NCI-H524 (cell line): Measurements from ENCODE around the gene IZUMO1.
"Not testable (repeated sequence)": the region's sequence is repeated elsewhere in the genome, so short reads cannot be mapped to it uniquely, and the experiment has no call there.

ENCODE experiments used
- DNase-seq, 2 experiments: peaks; one replicate each; lab custom pipeline; 2025; lab: John Stamatoyannopoulos, UW

The IZUMO1 gene

DNA sequence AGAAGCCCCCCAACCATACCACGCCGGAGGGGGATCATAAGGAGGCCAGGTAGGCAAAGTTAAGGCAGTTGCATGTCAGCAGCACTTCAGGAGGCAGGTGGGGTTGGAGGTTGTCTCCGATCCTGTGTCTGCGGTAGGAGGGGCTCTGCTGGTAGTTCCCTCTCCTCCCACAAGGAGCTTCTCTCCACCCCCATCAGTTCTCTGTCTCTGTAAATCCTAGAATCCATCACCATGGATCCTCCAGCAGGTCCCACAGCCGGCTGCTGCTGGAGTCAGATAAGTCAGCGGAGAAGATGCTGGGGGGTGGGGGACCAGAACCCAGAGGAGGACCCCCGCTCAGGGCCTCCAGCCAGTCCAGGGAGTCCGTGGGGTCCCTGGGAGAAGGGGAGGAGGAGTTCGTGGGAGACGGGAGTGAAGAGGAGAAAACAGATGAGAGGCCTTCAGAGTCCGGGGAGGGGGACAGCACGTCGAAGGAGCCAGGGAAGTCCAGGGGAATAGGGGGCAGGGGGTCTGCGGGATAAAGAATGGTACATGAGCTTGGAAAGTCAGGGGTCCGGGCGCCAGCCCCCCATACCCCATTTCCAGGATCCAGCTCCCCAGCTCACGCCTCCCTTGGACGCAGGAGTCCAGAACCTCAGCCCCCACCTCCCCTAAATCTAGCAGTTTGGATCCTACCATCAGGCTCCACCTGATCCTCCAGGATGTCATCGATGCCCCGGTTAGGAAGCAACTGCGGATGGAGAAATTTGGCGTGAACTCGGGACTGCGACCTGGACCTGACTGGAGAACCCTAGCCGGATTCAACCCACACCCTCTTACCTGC, 33.5 kb downstream of the IZUMO1 start:
- DNase-seq, result no peak

DNA sequence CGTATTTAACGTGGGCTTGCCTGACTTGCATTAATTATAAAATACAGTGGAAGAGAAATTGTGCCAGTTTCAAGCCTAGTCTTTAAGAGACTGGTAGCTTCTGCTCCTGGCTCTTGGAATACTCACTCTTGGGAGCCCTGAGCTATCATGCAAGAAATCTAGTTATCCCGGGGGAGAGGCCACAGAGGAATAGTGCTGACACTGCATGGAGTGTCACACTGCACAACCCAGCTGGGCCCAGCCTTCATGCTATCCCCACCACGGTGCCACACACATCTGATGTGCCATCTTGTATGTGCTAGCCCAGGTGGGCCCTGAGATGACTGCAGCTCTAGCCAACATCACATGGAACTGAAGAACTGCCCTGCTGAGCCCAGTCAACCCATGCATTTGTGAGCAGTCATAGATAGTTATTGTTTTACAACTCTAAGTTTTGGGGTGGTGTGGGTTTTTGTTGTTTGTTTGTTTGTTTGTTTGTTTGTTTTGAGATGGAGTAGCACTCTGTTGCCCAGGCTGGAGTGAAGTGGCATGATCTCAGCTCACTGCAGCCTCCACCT, 35.5 kb downstream of the IZUMO1 start:
- DNase-seq, result no peak

DNA sequence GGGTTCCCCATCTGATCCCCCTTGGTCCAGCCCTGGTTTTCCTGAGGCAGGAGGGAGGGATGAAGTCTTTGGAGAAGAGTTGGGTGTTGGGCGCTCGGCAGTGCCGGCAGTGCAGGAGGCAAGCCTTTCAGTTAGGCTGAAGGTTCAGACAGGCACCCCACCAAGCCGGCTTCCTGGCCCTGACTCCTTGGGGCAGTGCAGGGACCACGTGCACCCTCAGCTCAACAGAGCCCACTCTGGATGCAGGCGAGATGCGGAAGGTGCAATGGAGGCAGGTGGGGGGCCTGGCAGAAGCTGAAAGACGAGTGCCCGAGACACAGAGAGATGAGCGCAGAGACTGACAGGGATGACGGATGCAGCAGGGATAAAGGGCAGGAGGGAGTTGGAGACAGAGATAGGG, 38.2 kb downstream of the IZUMO1 start:
- DNase-seq, result no peak

DNA sequence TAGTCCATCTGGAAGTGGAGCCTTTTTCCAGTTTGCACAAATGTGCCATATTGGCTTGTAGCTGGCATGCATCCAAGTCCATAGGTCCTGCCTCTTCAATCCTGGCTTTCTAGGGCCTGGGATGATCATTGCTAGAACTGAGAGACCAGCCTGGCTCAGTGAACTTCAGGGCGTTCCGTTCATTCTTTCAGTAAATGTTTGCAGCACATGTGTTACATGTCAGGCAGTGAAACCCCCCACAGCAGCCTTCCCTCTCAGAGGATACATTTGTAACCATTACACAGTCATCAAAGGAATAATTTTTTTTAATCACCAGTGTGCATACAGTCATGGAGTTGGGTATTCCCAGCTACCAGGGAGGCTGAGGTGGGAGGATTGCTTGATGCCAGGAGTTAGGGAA, 41.3 kb downstream of the IZUMO1 start:
- peak in 1 of 2 experiments; percentile 65 for DNase-seq

DNA sequence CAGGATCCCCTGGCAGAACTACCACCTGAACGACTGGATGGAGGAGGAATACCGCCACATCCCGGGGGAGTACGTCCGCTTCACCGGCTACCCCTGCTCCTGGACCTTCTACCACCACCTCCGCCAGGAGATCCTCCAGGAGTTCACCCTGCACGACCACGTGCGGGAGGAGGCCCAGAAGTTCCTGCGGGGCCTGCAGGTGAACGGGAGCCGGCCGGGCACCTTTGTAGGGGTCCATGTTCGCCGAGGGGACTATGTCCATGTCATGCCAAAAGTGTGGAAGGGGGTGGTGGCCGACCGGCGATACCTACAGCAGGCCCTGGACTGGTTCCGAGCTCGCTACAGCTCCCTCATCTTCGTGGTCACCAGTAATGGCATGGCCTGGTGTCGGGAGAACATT, 43.4 kb downstream of the IZUMO1 start:
- no peak for DNase-seq

DNA sequence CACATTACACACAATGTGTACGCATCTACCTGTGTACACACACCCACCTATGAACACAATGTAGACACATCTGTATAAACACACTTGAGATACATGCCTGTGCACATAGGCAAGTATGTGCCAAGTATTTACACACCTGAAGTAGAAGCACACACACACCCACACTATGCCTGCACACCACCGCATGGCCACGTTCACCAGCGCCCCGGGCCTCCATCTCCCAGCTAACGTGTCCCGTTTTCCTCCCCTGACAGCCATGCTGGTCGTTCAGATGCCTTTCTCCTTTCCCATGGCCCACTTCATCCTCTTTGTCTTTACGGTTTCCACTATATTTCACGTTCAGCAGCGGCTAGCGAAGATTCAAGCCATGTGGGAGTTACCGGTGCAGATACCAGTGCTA, 44.0 kb downstream of the IZUMO1 start:
- no peak for DNase-seq

DNA sequence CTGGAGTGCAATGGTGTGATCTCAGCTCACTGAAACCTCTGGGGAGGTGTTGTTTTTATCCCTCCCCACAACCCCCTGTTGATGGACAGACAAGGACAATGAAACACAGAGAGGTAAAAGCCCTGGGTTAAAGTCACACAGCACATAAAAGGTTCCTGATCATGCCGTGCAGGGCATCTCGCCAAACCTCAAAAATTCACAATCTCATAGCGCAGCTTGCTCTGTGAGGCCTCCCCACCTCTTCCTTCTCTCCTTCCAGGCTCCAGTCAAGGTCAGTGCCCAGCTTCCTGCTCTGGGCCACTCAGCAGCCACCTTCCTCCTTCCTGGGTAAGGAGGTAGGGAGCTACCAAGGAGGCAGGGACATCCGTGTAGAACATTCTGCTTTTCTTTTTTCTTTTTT, 48.7 kb downstream of the IZUMO1 start:
- no peak for DNase-seq

DNA sequence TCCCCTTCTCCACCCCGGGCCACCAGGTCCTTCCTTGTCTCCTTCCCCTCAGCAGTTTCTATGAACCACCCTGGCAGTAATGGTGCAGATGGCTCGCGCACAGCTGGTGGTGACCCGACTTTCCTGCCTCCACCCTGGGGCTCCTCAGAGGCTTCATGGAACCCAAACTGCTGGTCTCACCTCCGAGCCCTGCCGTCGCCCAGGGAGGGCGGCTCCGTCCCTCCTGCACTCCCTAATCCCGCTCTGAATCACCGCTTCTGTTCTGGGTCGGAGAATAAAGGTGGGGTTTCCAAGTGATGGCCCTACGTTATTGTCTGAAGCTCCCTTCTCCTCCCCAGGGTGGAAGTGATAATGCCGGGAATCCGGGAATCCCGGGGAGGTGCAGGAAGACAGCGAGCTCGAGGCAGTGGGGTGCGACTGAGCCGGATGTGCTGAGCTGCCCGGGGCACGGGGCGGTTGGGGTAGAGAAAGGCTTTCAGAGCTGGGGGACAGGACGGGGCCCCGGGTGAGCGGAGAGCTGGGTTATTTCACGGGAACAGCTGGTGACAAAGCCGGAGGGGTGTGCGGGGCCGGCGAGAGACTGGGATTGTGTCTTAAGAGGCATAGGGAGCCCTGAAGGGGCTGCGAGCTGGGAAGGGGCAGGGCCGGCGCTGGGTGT, 50.2 kb downstream of the IZUMO1 start:
- peak; percentile 36 to 64 for DNase-seq

DNA sequence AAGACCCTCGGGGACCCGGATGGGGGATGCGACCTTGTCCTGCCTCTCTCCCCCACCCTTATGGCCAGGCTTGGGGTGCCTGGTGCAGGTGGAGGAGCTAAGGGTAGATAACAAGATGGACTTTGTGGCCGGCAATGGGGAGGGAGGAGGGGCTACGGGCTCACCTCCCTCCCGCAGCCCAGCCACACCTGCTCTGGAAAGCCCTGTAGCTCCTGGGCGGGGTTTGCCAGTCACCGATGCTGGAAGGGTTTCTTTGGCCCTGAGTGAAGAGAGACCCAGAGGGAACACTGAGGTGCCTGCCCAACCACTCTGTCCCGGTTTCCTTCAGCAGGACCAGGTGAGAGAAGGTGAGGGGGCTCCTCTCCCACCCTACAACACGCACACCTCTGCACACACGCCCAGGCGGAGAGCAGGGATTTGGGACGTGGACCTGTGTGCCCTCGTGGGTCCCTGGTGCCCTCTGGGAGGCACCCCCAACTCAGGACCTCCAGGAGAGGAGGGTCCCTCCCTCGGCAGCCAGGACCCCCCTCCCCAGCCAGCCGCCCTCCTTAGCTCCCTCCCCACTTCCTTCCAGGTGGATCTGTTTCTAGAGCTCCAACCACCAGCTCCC, 50.9 kb downstream of the IZUMO1 start, which contains the start of gene FUT2:
FUT2 (plus strand) TSS at position 229 of the 610 bp plus-strand sequence. CDS start 6,986 bp downstream, outside the sequence.
- DNase-seq, result no peak

DNA sequence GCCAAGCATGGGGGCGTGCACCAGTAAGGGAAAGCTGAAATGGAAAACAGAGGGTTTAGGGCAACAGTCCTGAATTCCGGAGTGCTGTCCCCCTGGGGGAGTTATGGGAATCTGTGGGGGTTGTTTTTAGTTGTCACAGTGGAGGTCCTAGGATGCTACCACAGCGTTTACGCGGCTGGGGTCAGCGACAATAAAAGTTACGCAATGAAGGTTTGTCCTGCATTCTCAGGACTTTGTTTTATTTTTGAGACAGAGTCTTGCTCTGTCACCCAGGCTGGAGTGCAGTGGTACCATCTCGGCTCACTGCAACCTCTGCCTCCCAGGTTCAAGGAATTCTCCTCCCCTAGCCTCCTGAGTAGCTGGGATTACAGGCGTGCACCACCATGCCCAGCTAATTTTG, 53.1 kb downstream of the IZUMO1 start:
- not testable (repeated sequence) for DNase-seq
